Measurements from ENCODE around the gene TIAM1.

- no peak for TF ChIP-seq CTCF (IDR thresholded peaks at IDR 0.05; ENCODE audit: low read depth, low read length)
- no peak for TF ChIP-seq POLR2A (IDR thresholded peaks at IDR 0.05; ENCODE audit: extremely low read depth, insufficient read length)
- TF ChIP-seq MYC (IDR thresholded peaks at IDR 0.05; ENCODE audit: low read depth, low read length), result no peak
- no peak for TF ChIP-seq MAX (IDR thresholded peaks at IDR 0.05; ENCODE audit: low read depth, low read length)
Observed at GRCh38 chr21:31334648-31335121, 9.4 kb downstream of the TIAM1 start.
